HG03280 (cell line): Measurements from ENCODE around the gene ARAP3.
A peak's percentile ranks its signal among the peaks of the same experiment; 100 is the strongest.

Experiments
- ATAC-seq: cut with Tn5 transposase; IDR thresholded peaks from one replicate; pipeline ENCODE4 v1.9.1; 2021; ENCODE audit warnings: mild to moderate bottlenecking, moderate library complexity; ENCODE audit not compliant: unreplicated experiment

ARAP3 gene

GRCh38 chr5:141641634-141642267 is 40.3 kb downstream of the ARAP3 start:
- ATAC-seq = peak; percentile 41

DNA sequence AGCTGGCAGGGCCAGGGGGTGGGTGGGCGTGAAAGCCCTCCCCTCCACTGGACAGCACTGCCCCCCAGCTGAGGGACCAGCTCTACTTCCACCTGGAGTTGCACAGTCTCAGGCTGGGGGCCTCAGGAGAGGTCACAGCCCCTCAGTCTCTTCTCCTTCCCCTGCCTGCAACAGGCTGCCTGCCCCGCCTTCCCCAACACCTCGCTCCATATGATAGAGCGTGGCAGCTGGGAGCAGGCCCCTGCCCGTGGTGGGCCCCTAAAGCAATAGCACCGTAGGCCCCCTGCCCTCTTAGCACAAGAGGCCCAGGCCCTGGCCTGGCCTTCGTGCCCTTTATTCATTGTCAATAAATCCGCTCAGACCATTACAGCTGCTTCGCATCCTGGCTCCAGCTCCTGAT is 41.3 kb downstream of the ARAP3 start:
- ATAC-seq = no peak

DNA sequence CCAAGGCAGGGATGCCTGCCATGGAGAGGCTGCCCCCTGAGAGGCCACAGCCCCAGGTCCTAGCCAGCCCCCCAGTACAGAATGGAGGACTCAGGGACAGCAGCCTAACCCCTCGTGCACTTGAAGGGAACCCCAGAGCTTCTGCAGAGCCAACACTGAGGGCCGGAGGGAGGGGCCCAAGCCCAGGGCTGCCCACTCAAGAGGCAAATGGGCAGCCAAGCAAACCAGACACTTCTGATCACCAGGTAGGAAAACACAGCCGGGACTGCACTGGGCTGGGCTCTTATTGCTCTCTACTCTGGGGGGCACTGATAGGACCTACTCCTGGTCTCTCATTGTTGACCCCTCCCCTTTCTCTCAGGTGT is 42.0 kb downstream of the ARAP3 start:
- ATAC-seq = no peak

- ATAC-seq = no peak
These were observed 42.5 kb downstream of the ARAP3 start for GRCh38 chr5:141639357-141640050.

DNA sequence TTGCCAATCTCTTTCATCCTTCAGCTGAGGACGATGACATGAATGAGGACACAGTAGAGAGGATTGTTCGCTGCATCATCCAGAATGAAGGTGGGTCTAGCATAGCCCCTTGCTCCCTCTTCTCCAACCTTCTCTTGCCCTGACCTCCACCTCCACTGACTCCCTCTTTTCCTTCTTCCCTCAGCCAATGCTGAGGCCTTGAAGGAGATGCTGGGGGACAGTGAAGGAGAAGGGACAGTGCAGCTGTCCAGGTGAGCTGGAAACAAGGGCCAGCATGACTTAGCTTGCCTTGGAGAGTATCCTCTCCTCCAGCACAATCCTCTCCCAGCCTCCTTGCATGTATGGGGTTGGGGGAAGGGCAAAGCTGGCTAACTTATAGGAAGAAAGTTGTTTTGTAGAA is 43.3 kb downstream of the ARAP3 start:
- ATAC-seq = no peak

- peak; percentile 21 for ATAC-seq
These were observed 44.1 kb downstream of the ARAP3 start for GRCh38 chr5:141637767-141638419.

- peak; percentile 31 for ATAC-seq
These were observed 44.8 kb downstream of the ARAP3 start for GRCh38 chr5:141637123-141637766.

DNA sequence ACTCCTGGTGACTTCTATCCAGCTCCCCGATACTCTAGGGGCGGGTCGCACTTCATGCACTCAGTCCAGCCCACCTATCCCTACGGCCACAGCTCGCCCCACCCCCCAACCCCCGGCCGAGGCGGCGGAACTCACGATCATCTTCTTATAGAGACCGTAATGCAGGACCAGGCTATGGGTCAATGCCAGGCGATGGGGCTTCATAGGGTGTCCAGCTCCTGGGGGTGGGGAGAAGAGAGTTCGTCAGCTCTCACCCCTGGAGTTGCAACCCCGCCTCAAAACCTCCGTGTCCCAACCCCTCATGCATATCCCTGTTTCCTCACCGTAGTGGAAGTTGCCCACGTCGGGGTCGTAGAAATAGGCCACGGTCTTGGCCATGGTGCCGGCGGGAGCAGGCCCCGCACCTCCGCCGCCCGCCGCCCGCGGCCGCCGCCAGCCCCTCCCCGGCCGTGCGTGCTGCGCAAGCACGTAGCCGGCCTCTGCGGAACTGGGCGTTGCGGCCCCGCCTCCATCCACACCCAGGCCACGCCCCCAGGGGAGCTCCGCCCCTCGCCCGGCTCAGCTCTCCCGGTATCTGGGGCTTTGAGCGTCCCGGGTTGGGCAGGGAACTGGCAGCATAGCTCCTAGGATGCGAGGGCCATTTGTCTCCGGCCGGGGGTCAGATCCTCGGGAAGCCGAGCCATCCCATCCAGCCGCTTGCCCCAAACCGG is 45.5 kb downstream of the ARAP3 start, which contains the start of the genes HDAC3 and RELL2:
Gene HDAC3, minus strand, starts transcription at position 437 of the 710 bp plus-strand sequence. Its CDS starts 59 bp downstream, at position 378.
Gene RELL2, plus strand, starts transcription at position 585 of the 710 bp plus-strand sequence. CDS start 1,229 bp downstream, outside the sequence.
- ATAC-seq = peak; percentile 81

GRCh38 chr5:141636106-141636412 is 46.0 kb downstream of the ARAP3 start:
- ATAC-seq = no peak

- ATAC-seq = no peak
These were observed 46.4 kb downstream of the ARAP3 start for GRCh38 chr5:141635646-141636045.

DNA sequence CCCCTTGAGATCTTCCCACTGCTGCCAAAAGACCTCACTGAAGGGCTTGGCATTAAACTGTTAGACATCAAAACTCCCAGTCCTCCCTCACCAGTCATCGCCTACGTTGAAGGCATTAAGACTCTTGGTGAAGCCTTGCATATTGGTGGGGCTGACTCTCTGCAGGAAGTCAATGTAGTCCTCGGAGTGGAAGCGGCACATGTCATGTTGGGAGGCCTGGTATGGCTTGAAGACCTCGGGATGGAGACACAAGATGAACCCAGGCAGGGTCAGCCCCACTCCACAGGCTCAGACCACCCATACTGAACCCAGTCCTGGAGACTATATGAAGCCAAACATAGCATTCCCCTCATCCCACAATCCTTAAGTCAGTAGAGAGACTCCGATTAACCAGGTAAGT is 47.3 kb downstream of the ARAP3 start:
- no peak for ATAC-seq

DNA sequence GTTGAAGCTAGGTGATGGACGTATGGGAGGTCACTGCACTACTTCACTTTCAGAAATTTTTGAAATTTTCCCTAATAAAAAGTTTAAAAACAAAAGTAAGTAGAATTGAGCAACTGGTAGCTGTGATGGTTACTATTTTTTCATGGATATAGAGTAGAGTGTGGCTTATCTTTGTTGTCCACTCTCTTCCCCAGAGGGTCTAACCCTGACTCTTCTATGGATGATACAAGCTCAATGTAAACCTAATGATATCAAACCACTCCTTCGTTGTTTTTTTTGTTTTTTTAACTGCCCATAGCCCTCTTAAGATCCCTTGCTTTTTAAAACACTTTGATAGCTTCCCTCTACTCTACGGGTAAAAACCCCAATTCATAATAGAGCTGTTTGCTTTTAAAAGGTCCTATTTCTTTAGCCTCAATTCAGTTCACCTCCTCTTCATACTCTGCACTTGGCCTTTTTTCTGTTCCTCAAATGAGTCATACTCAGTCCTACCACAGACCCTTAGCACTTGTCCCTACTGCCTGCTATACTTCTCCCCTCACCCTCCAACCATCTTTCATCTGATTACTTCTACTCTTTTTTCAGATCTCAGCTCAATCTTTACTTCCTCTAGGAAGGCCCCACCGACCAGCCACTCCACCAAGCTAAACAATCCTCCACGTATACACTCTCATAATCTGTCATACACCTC is 48.0 kb downstream of the ARAP3 start:
- ATAC-seq = peak; percentile 49

DNA sequence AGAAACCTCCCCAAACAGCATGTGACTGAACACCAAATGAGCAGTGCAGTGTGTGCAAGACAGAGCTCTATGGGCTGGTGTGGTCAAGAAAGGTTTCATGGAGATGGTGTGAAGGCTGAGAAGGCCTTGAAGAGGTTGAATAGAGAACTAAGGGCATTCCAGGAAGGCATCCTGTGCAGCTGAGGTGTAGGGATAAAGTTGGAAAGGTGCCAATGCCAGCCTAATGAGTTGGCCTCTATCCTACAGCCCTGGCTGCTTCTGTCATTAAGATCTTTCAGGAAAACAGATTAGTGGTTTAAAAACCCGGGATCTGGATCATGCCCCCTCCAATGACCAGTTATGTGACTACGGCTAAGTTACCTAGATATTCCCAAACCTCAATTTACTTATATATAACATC is 49.4 kb downstream of the ARAP3 start:
- no peak for ATAC-seq

- ATAC-seq = no peak
These were observed 51.4 kb downstream of the ARAP3 start for GRCh38 chr5:141630570-141631140.

DNA sequence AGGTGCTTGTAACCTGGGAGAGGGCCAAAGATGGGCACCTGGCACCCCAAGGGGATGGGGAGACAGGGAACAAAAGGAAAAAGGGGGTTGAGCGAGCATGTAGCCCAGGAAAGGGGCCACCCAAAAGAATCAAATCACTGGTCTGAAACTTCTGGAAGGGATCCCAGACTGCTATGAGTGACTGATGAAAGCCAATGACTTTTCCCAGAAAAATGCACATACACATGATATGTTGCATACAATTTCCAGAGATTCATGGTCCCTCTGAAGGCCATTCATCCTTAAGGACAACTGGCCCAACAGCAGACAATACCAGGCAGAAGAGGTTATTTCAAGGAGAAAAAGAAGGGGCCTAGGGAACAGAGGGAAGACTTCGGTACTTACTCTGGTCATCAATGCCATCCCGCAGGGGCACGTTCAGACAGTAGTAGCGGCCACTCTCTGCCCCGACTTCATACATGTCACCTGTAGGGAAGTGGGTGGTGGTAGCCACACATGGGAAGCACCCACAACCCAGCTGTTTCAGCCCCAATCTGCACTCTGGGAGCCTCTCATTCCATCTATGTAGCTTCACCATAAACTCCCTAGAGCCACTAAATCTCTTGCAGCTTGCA is 53.7 kb downstream of the ARAP3 start:
- ATAC-seq = no peak

DNA sequence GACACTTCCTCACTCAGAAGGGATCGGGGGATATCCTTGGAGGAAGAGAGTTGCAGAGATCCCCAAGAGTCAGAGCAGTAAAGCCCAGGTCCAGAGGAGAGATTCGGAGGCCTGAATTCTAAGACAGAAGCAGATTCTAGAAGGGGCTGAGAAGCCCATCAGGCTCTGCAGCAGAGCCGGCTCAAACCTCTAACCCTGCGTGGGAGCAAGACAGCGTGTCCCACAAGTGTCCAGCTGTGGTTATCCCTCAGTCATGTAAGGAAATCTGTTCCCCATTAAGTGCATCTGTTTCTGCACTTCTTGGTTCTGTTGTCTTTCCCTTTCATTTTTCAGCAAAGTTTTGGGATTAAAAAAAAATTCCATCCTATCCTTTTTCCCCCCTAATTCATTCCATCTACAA is 58.4 kb downstream of the ARAP3 start:
- no peak for ATAC-seq

- ATAC-seq = peak; percentile 35
These were observed 58.8 kb downstream of the ARAP3 start for GRCh38 chr5:141623186-141623585.

- peak; percentile 84 for ATAC-seq
These were observed 63.1 kb downstream of the ARAP3 start, which contains the start of gene DIAPH1 for GRCh38 chr5:141618804-141619554. TSS of gene DIAPH1 (minus strand) at chr5:141619000. CDS start at chr5:141618914, 86 bp downstream.
